HG03196 (cell line): ENCODE data around the gene ADAMTS14.

Experiments used
- ATAC-seq: cut with Tn5 transposase; IDR thresholded peaks from one replicate; pipeline ENCODE4 v1.9.1; 2021; ENCODE audit not compliant: unreplicated experiment

Gene ADAMTS14

DNA sequence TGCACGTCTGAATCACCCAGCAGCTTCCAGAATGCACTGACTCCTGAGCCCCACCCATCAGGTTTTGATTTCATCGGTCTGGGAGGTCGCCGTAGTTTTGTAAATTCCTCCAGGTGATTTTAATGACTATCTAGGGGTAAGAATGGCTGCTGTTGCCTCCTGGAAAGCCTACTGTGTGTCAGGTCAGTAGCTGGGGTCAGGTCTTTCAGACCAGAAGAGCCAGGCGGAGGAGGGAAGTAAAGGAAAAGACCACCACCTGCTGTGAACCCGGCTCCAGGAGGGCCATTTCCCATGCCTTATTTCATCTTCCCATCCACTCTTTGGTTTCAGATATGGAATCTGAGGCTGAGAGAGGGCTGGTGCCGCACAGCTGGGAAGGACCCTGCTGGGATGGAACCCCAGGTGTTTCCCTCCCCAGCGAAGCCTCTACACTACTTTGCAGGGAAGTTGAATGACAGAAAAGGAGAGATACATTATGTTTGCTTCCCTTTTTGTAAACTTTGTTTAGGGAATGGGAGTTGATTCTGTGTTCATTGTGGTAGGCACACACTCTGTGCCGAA, 19.8 kb downstream of the ADAMTS14 start:
- ATAC-seq: no peak

DNA sequence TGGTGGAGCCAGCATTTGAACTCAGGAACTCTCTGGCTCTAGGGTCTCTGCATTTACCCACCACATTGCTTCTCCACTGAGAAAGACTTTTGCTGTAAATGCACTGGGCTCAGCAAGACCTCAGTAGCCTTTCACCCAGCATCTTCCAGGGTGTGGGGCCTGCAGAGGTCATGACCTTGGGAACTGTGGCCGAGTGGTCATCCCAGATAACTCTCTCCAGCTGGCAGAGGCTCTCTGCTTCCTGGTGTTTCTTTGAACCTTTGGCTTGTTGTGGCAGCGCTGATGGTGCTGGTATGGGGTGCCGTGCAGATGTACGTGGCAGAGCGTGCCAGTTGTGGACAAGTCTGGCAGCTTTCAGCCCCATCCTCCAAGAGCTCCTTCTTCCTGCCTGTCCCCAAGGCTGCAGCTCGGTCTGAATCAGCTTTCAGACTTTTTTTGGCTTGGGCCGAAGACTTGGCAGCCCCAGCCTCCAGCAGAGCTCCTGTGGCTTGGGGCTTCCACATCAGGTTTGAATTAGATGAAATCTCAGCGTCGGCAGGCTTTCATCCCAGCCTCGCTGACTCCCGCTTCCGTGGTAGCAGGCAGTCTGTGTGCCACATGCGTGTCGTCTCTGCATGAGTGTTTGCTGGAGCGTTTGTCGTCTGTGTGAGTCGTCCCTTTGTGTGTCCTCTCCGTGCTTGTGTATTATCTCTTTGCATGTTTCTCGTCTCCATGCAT, 21.5 kb downstream of the ADAMTS14 start:
- no peak for ATAC-seq

DNA sequence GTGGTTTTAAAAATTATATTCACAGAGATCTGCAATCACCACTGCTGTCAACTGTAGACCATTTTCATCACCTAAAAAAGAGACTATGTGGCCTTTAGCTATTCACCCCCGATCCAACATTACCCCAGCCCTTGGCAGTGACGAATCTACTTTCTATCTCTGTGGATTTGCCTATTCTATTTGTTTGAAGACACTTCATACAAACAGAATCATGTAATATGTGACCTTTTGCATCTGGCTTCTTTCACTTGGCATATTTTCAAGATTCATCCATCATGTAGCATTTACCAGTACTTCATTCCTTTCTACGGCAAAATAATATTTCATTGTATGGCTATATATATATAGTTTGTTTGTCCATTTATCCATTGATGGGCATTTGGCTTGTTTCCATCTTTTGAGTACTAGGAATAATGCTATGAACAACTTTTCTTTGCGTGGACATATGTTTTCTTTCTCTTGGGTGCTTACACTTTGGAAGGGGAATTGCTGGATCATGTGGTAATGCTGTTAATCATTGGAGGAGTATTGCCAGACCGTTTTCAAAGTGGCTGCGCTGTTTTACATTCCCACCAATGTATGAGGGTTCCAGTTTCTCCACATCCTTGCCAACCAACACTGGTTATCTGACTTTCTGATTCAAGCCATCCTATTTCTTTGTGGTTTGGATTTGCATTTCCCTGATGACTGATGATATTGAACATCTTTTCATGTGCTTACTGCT, 22.3 kb downstream of the ADAMTS14 start:
- ATAC-seq: no peak

GRCh38 chr10:70695241-70696030, 23.1 kb downstream of the ADAMTS14 start:
- no peak for ATAC-seq

DNA sequence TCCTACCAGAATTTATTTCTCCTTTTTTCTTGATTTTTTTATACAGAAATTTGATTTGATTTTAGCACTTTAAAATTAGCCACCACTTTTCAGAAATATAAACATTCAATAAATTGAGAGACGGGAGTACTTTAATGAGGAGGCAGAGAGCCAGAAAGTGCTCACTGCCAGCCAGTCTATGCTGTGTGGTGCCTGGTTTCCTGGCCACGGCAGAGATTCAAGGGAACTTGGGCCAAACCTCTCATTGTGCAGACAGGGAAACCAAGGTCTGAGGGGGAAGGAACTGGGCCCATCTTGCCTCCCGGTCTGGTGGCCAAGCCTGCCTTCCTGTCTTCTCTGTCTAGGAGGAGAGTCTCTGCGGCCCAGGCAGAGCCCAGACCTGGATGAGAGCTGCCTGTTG, 25.9 kb downstream of the ADAMTS14 start:
- ATAC-seq: no peak

- no peak for ATAC-seq
Measured at GRCh38 chr10:70699063-70699658, 26.9 kb downstream of the ADAMTS14 start.

- no peak for ATAC-seq
Measured at GRCh38 chr10:70699659-70700174, 27.4 kb downstream of the ADAMTS14 start.

DNA sequence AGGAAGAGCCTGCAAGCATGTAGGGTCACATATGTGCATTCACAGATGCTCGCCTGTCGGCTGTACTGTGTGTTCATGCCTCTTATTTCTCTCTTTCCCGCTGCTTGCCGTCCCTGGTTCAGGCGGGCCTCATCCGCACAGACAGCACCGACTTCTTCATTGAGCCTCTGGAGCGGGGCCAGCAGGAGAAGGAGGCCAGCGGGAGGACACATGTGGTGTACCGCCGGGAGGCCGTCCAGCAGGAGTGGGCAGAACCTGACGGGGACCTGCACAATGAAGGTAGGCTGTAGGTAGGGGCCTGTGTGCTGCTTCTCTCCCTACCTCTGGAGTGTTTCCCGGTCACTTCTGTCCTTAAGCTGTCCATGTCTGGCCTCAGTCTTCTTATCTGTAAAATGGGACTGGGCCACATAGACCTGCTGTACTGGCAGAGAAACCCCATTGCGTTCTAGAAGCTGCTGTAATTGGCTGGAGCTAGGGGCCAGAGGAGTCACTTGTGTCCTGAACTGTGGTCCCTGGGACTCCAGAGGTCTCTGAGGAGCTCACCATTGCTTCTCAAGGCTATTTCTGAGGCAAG, 30.0 kb downstream of the ADAMTS14 start:
- ATAC-seq: no peak

DNA sequence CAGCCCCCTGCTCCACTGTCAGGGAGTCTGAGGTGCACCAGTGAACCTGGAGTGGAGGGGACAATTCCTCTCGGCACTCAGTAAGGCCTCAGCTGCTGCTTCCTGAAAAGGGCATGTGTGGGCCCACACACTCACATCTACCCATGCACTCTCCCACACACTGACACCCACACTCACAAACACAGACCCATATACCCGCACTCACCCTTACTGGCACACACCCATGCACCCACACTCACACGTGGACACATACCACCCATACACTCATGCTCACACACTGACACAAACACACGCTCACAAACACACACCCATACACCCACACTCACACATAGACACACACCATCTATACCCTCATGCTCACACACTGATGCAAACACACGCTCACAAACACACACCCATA, 31.9 kb downstream of the ADAMTS14 start:
- ATAC-seq: no peak

DNA sequence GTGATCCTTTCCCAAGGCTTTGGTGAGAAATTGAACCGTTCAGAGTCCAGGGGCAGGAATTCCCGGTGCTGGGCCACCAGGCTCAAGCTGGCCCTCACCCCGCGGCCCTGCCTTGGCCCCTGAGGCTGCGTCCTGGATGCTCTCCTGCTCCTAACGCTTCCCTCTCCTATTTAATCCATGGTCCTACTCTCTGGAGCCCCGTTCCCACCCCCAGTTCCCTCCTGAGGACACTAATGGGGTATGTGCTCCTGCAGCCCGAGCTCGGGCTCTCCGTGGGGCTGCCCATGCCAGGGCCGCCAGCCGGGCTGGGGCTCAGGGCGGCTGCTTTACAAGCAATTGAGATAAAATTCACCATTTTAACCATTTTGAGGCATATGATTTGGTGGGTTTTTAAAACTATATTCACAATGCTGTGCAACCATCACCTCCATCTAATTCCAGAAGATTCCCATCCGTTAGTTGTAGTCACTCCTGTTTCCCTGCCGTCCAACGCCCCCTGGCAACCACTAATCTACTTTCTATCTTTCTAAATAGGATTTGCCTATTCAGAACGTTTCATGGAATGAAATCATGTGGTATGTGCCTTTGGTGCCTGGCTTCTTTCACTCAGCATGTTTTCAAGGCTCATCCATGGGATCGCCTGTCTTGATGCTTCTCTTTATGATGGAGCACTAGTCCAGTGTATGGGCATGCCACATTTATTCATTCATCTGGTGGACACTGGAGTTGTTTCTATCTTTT, 33.0 kb downstream of the ADAMTS14 start:
- ATAC-seq: no peak

DNA sequence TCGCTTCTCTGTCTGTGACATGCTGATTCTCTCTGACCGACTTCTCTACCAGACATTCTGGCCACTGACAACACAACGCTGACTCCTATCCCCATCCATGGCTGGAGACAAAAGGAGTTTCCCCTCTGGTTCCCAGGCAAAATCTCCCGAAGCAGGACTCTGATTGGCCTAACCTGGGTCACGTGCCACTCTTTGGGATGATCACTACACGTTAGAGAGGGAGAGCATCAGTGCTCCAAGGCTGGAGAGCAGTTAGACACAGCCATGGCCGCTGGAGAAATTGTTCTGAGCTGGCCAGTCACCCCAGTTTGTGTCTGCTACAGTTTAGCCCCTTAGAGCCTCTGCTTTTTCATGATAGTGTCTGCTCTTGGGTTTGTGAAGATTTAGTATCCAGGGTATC, 38.9 kb downstream of the ADAMTS14 start:
- ATAC-seq: no peak

GRCh38 chr10:70711911-70712310, 39.6 kb downstream of the ADAMTS14 start:
- ATAC-seq: no peak

DNA sequence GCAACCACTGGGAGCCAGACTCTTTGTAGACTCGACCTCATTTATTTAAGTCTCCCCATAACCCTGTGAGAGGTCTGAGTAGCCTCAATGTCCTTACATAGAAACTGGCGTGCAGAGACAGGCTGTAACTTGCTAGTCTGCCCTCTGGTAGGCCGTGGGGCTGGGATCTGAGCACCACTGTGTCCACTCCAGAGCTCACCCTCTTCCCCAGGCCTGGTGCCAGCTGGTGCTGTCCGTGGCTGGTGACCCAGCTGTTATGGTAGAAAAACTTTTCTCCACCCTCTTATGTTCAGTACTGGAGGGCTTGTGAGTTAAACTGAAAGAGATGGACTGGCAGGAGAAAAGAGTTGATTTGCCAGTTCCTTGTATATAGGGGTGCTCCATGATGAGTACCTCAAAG, 41.9 kb downstream of the ADAMTS14 start:
- no peak for ATAC-seq

- no peak for ATAC-seq
Measured at GRCh38 chr10:70714951-70715350, 42.6 kb downstream of the ADAMTS14 start.

- no peak for ATAC-seq
Measured at GRCh38 chr10:70715853-70716795, 43.8 kb downstream of the ADAMTS14 start.

DNA sequence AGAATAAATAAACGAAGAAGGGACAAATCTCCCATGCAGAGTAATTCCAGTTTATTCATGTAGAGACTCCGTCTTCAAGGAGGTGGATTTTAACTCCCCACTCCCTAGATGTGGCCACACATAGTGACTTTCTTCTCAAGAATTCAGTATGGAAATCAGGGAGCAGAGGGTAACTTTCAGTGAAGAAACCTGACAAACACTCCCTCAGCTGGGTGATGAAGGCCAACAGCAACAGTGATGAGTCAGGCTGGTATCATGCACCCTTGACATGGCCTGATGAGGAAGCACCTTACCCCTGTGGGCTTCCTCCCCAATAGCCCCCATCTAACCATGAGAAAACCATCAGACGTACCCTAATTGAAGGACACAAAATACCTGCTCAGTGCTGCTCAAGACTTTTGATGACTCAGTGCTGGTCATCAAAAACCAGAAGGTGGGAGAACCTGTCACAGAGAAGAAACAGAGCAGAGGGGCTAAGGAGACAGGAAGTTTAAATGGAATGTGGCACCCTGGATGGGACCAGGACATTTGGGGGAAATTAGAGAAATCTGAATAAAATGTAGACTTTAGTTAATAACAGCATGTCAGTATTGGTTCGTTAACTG, 50.6 kb downstream of the ADAMTS14 start:
- no peak for ATAC-seq

DNA sequence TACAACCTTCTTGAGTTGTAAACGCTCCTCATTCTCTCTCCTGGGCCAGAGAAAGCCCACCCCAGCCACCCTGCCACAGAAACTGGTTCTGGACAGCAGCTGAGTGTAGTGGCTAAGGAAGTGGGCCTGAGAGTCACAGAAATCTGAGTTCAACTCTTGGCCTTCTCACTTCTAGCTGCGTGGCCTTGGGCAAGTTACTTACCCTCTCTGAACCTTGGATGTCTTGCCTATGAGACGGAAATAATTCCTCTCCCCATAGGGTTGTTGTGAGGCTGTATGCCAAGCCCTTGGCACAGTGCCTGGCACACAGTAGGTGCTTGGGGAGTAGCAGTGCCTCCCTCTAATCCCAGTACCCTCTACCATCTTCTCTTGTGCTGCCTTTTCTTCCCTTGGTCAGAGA, 51.5 kb downstream of the ADAMTS14 start:
- no peak for ATAC-seq

- ATAC-seq: no peak
Measured at GRCh38 chr10:70726909-70727495, 54.7 kb downstream of the ADAMTS14 start.
